Neural progenitor cell (in vitro differentiated cells): ENCODE data around the gene LIPE.

Experiments used
- CTCF ChIP-seq: fragments of 200-600 bp; sonication (generic); IDR thresholded peaks from 2 replicates; pipeline ENCODE4 v1.5.1; 2017; ENCODE audit warnings: antibody characterized with exemption, mild to moderate bottlenecking
- EZH2phosphoT487 ChIP-seq: fragments of 200-600 bp; sonication (generic); IDR thresholded peaks from 2 replicates; pipeline ENCODE4 v1.6.1; 2017; ENCODE audit warnings: antibody characterized with exemption

- TF ChIP-seq CTCF (no peak), EZH2phosphoT487 (no peak)
Measured at GRCh38 chr19:42435316-42435715, 8.1 kb upstream of the LIPE start.
